Measurements from ENCODE around the gene MAP7D1.
"Not testable (repeated sequence)": the region's sequence is repeated elsewhere in the genome, so short reads cannot be mapped to it uniquely, and the experiment has no call there.

Gene MAP7D1

GRCh38 chr1:36211307-36211706, 55.3 kb downstream of the MAP7D1 start:
- Histone ChIP-seq H3K4me2 (ENCODE audit: low read length) (no peak overlapping the region), H3K27me3 (ENCODE audit: low read depth, low read length) (no peaks in the 10 kb centered on the region), H3K4me3 (ENCODE audit: low read length) (no peak overlapping the region), H4K20me1 (ENCODE audit: insufficient read depth, low read length) (no peaks in the 10 kb centered on the region), H3K4me1 (ENCODE audit: low read length) (no peaks in the 10 kb centered on the region), H3K9ac (ENCODE audit: low read length) (no peak overlapping the region), H3K36me3 (replicated peaks; ENCODE audit: low read depth, low read length) (no peaks in the 10 kb centered on the region), H2AFZ (ENCODE audit: low read depth, low read length) (no peak overlapping the region), H3K9me3 (ENCODE audit: insufficient read depth, low read length) (no peaks in the 10 kb centered on the region), H3K79me2 (ENCODE audit: low read length) (no peaks in the 10 kb centered on the region), H3K27ac (ENCODE audit: low read length) (no peak overlapping the region)
- no peak for TF ChIP-seq EZH2phosphoT487 (IDR thresholded peaks at IDR 0.05; ENCODE audit: low read depth)
- TF ChIP-seq CTCF (IDR thresholded peaks at IDR 0.05; ENCODE audit: low read depth, low read length): no peak

DNA sequence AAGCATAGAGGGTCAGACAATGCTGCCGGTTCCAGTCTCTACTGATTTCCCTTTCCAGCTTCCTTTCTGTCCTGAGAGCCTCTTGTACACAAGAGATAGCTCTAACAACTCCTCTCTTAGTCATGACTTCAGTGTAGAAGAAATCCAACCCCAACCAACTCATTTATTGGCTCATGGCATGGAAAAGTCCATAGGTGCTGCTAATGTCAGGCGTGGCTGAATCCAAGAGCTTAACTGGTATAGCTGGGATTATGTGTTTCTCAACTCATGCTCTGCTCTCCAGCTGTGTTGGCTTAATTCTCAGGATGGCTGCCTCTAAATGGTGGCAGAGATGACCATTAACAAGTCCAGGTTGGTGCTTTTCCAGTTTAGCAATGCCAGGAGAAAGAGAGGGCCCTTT, 55.9 kb downstream of the MAP7D1 start:
- Histone ChIP-seq H3K4me3 (ENCODE audit: low read length) (no peak overlapping the region), H3K9me3 (ENCODE audit: insufficient read depth, low read length) (no peaks in the 10 kb centered on the region), H3K36me3 (replicated peaks; ENCODE audit: low read depth, low read length) (no peaks in the 10 kb centered on the region), H2AFZ (ENCODE audit: low read depth, low read length) (no peak overlapping the region), H3K27ac (ENCODE audit: low read length) (no peak overlapping the region), H3K4me1 (ENCODE audit: low read length) (no peaks in the 10 kb centered on the region), H3K9ac (ENCODE audit: low read length) (no peak overlapping the region), H4K20me1 (ENCODE audit: insufficient read depth, low read length) (no peaks in the 10 kb centered on the region), H3K79me2 (ENCODE audit: low read length) (no peaks in the 10 kb centered on the region), H3K27me3 (ENCODE audit: low read depth, low read length) (no peaks in the 10 kb centered on the region), H3K4me2 (ENCODE audit: low read length) (no peak overlapping the region)
- TF ChIP-seq CTCF (IDR thresholded peaks at IDR 0.05; ENCODE audit: low read depth, low read length): no peak
- TF ChIP-seq EZH2phosphoT487 (IDR thresholded peaks at IDR 0.05; ENCODE audit: low read depth): no peak

DNA sequence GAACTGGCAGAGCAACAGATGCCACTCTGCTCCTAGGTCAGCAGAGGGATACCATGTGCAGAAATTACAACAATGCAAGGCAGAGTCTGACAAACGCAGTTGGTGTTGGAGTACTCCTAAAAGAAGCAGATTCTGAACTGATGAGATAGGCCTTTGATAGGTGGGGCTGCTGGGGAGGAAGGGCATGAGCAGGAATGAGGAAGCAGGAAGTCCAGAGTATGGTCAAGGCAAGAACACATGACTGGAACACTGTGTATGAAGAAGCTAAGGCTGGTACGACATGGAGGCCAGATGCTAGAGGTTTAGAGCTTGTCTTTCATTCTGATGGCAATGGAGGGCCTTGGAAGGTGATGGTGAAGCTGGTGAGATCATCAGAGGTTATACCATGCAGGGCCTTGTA, 56.8 kb downstream of the MAP7D1 start:
- H2AFZ ChIP-seq (ENCODE audit: low read depth, low read length): peak overlapping the region; percentile 86
- TF ChIP-seq EZH2phosphoT487 (IDR thresholded peaks at IDR 0.05; ENCODE audit: low read depth) (no peak), CTCF (IDR thresholded peaks at IDR 0.05; ENCODE audit: low read depth, low read length) (no peak)

GRCh38 chr1:36217670-36218069, 61.7 kb downstream of the MAP7D1 start:
- H3K9me3 ChIP-seq (ENCODE audit: insufficient read depth, low read length): no peaks in the 10 kb centered on the region
- H3K27me3 ChIP-seq (ENCODE audit: low read depth, low read length): no peaks in the 10 kb centered on the region
- H2AFZ ChIP-seq (ENCODE audit: low read depth, low read length): no peak overlapping the region
- H3K36me3 ChIP-seq (replicated peaks; ENCODE audit: low read depth, low read length): no peaks in the 10 kb centered on the region
- no peak overlapping the region for H3K9ac ChIP-seq (ENCODE audit: low read length)
- no peaks in the 10 kb centered on the region for H3K4me1 ChIP-seq (ENCODE audit: low read length)
- H3K27ac ChIP-seq (ENCODE audit: low read length): no peak overlapping the region
- H4K20me1 ChIP-seq (ENCODE audit: insufficient read depth, low read length): no peaks in the 10 kb centered on the region
- H3K79me2 ChIP-seq (ENCODE audit: low read length): no peaks in the 10 kb centered on the region
- no peak for TF ChIP-seq EZH2phosphoT487 (IDR thresholded peaks at IDR 0.05; ENCODE audit: low read depth)
- no peak for TF ChIP-seq CTCF (IDR thresholded peaks at IDR 0.05; ENCODE audit: low read depth, low read length)
- H3K4me2 ChIP-seq (ENCODE audit: low read length): no peak overlapping the region
- H3K4me3 ChIP-seq (ENCODE audit: low read length): no peak overlapping the region

More for the DNA sequence above, 56.8 kb downstream of the MAP7D1 start:
- no peaks in the 10 kb centered on the region for H3K27me3 ChIP-seq (ENCODE audit: low read depth, low read length)
- no peaks in the 10 kb centered on the region for H3K4me1 ChIP-seq (ENCODE audit: low read length)
- no peaks in the 10 kb centered on the region for H3K79me2 ChIP-seq (ENCODE audit: low read length)
- H3K27ac ChIP-seq (ENCODE audit: low read length): no peak overlapping the region
- H3K9me3 ChIP-seq (ENCODE audit: insufficient read depth, low read length): no peaks in the 10 kb centered on the region
- H4K20me1 ChIP-seq (ENCODE audit: insufficient read depth, low read length): no peaks in the 10 kb centered on the region
- no peak overlapping the region for H3K4me2 ChIP-seq (ENCODE audit: low read length)
- H3K4me3 ChIP-seq (ENCODE audit: low read length): no peak overlapping the region
- H3K36me3 ChIP-seq (replicated peaks; ENCODE audit: low read depth, low read length): no peaks in the 10 kb centered on the region
- no peak overlapping the region for H3K9ac ChIP-seq (ENCODE audit: low read length)

DNA sequence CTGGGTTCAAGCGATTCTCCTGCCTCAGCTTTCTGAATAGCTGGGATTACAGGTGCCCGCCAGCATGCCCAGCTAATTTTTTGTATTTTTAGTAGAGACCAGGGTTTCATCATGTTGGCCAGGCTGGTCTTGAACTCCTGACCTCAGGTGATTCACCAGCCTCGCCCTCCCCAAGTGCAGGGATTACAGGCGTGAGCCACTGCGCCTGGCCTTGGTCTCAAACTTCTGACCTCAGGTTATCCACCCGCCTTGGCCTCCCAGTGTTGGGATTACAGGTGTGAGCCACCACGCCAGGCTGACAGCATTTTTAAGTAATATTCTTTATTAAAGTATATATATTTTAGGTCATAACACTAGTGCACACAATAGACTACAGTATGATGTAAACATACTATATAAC, 65.9 kb downstream of the MAP7D1 start:
- not testable (repeated sequence) for H3K9me3 ChIP-seq (ENCODE audit: insufficient read depth, low read length); H3K4me1 ChIP-seq (ENCODE audit: low read length); H3K27me3 ChIP-seq (ENCODE audit: low read depth, low read length); H3K9ac ChIP-seq (ENCODE audit: low read length); H3K4me2 ChIP-seq (ENCODE audit: low read length); H3K4me3 ChIP-seq (ENCODE audit: low read length); H3K27ac ChIP-seq (ENCODE audit: low read length); H2AFZ ChIP-seq (ENCODE audit: low read depth, low read length)
- H4K20me1 ChIP-seq (ENCODE audit: insufficient read depth, low read length): peaks cover 21% of the 10 kb centered on the region
- peaks cover 26% of the 10 kb centered on the region for H3K79me2 ChIP-seq (ENCODE audit: low read length)
- peaks cover 11% of the 10 kb centered on the region for H3K36me3 ChIP-seq (replicated peaks; ENCODE audit: low read depth, low read length)

Measured in OCI-LY3 (cell line).